ENCODE data around the gene UGT3A1. TPM values are rescaled to one million over a fixed set of nuclear protein-coding genes. Genes with fewer than 3 reads are reported as not detected.
"Not testable (repeated sequence)": the region's sequence is repeated elsewhere in the genome, so short reads cannot be mapped to it uniquely, and the experiment has no call there.

The UGT3A1 gene, protein sequence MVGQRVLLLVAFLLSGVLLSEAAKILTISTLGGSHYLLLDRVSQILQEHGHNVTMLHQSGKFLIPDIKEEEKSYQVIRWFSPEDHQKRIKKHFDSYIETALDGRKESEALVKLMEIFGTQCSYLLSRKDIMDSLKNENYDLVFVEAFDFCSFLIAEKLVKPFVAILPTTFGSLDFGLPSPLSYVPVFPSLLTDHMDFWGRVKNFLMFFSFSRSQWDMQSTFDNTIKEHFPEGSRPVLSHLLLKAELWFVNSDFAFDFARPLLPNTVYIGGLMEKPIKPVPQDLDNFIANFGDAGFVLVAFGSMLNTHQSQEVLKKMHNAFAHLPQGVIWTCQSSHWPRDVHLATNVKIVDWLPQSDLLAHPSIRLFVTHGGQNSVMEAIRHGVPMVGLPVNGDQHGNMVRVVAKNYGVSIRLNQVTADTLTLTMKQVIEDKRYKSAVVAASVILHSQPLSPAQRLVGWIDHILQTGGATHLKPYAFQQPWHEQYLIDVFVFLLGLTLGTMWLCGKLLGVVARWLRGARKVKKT
- total RNA-seq, result not detected

DNA sequence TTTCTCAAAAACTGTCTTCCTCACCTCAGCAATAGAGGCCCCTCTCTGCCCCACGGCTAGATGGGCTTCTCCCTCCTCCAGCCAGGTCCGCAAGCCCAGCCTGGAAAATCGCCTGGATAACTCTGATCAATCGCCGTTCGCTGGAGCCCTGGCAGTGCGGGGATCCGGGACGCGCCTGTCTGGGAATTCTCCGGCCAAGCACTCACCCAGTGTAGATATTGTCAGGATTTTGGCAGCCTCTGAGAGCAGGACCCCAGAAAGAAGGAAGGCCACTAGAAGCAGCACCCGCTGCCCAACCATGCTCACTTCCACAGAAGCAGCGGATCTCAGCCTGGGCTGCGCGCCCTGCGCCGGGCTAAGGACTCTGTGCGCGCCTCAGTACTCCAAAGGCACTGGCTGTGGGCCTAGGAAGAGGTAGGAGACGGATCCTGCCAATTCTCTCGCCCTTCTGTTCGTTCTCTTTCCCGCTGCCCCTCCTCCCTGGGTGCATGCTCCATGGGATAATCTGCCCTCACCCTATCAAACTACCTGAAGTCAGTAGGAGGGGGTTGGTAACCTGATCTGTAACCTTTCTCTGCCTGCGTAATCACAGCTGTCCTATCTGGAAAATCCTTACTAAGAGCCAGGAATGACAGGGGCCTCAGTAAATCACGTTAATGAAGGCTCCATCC, at the start of gene UGT3A1:
UGT3A1 (minus strand) TSS at position 450 of the 671 bp plus-strand sequence; CDS start at position 300, 150 bp downstream.
- Histone ChIP-seq H3K4me1 (no peaks in the 10 kb centered on the region), H3K4me3 (no peak within 1 kb of the TSS), H3K27ac (no peak within 1 kb of the TSS), H3K27me3 (no peaks in the 10 kb centered on the region), H3K36me3 (no peaks in the 10 kb centered on the region), H3K9me3 (no peaks in the 10 kb centered on the region)
- no peak for TF ChIP-seq CTCF (IDR thresholded peaks at IDR 0.05)
- no peak for TF ChIP-seq POLR2AphosphoS5 (IDR thresholded peaks at IDR 0.05; ENCODE audit: insufficient read depth in 1 of 2, low read depth in 1 of 2)
- no peak for TF ChIP-seq POLR2A (IDR thresholded peaks at IDR 0.05)
- intact Hi-C loops (cut with DNase I), result no loop called here
- DNase-seq (ENCODE audit: extremely low spot score in 2 of 2), result no peak

- H3K4me3 ChIP-seq, result no peak overlapping the region
- DNase-seq (ENCODE audit: extremely low spot score in 2 of 2), result no peak
- H3K27me3 ChIP-seq, result no peaks in the 10 kb centered on the region
- intact Hi-C loops (cut with DNase I), result no loop called here
- no peaks in the 10 kb centered on the region for H3K36me3 ChIP-seq
- no peaks in the 10 kb centered on the region for H3K4me1 ChIP-seq
- H3K27ac ChIP-seq, result no peak overlapping the region
- TF ChIP-seq POLR2AphosphoS5 (IDR thresholded peaks at IDR 0.05; ENCODE audit: insufficient read depth in 1 of 2, low read depth in 1 of 2) (no peak), POLR2A (IDR thresholded peaks at IDR 0.05) (no peak), CTCF (IDR thresholded peaks at IDR 0.05) (no peak)
- H3K9me3 ChIP-seq, result no peaks in the 10 kb centered on the region
Measured at GRCh38 chr5:36035696-36036095, 44.5 kb upstream of the UGT3A1 start.

- H3K4me3 ChIP-seq; H3K9me3 ChIP-seq; H3K27me3 ChIP-seq; H3K4me1 ChIP-seq; intact Hi-C loops (cut with DNase I); H3K36me3 ChIP-seq; H3K27ac ChIP-seq: not testable (repeated sequence)
- peak in 1 of 2 donors; percentile 20 for DNase-seq (ENCODE audit: extremely low spot score in 2 of 2)
Measured at GRCh38 chr5:36034536-36035134, 43.4 kb upstream of the UGT3A1 start.

- Histone ChIP-seq H3K9me3 (no peaks in the 10 kb centered on the region), H3K27ac (no peak overlapping the region), H3K27me3 (no peaks in the 10 kb centered on the region), H3K36me3 (no peaks in the 10 kb centered on the region), H3K4me3 (no peak overlapping the region), H3K4me1 (no peaks in the 10 kb centered on the region)
- TF ChIP-seq POLR2AphosphoS5 (IDR thresholded peaks at IDR 0.05; ENCODE audit: insufficient read depth in 1 of 2, low read depth in 1 of 2) (no peak), CTCF (IDR thresholded peaks at IDR 0.05) (no peak), POLR2A (IDR thresholded peaks at IDR 0.05) (no peak)
- intact Hi-C loops (cut with DNase I), result no loop called here
- no peak for DNase-seq (ENCODE audit: extremely low spot score in 2 of 2)
Measured at GRCh38 chr5:36033486-36033885, 42.3 kb upstream of the UGT3A1 start.

GRCh38 chr5:36033047-36033446, 41.9 kb upstream of the UGT3A1 start:
- Histone ChIP-seq H3K9me3 (no peaks in the 10 kb centered on the region), H3K36me3 (no peaks in the 10 kb centered on the region), H3K4me1 (no peaks in the 10 kb centered on the region), H3K4me3 (no peak overlapping the region), H3K27me3 (no peaks in the 10 kb centered on the region), H3K27ac (no peak overlapping the region)
- TF ChIP-seq CTCF (IDR thresholded peaks at IDR 0.05) (no peak), POLR2AphosphoS5 (IDR thresholded peaks at IDR 0.05; ENCODE audit: insufficient read depth in 1 of 2, low read depth in 1 of 2) (no peak), POLR2A (IDR thresholded peaks at IDR 0.05) (no peak)
- no peak for DNase-seq (ENCODE audit: extremely low spot score in 2 of 2)
- intact Hi-C loops (cut with DNase I), result no loop called here

Data from vagina (tissue), 2 donors.